Measurements from ENCODE around the gene COX6A2.
"Not testable (repeated sequence)": the region's sequence is repeated elsewhere in the genome, so short reads cannot be mapped to it uniquely, and the experiment has no call there.

Gene COX6A2

GRCh38 chr16:31453255-31454204, 25.4 kb upstream of the COX6A2 start:
- Histone ChIP-seq H3K36me3 (ENCODE audit: insufficient read depth, low read length) (no peaks in the 10 kb centered on the region), H3K4me1 (ENCODE audit: control insufficient read depth, insufficient read depth, low read length, unreplicated experiment) (peaks cover 58% of the 10 kb centered on the region), H2AFZ (ENCODE audit: low read length, unreplicated experiment) (no peak overlapping the region), H3K27ac (ENCODE audit: low read depth, low read length) (peak overlapping the region; percentile 98), H3K79me2 (ENCODE audit: control insufficient read depth, insufficient read depth, low read length, unreplicated experiment) (peaks cover 36% of the 10 kb centered on the region), H3K4me3 (ENCODE audit: low read depth, low read length) (peak overlapping the region; percentile 66), H3K27me3 (ENCODE audit: insufficient read depth, low read length) (no peaks in the 10 kb centered on the region)

DNA sequence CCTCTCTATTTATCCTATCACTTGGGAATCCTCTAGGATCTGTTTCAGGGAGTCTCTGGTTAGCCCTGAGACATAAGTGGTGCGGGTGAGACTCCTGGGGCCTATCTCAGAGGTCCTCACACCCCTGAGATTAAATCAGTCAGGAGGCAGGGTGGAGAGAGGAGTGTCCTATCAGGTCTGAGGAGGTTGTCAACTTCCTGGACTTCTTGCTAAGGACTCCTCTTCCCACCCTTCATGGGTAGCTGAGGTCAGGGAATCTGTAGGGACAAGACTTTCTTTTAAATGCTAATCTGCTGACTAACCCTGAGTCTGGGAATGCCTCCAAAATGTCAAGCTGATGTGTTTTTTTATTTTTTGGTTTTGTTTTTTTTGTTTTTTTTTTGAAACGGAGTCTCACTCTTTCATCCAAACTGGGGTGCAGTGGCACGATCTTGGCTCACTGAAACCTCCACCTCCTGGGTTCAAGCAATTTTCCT, 24.5 kb upstream of the COX6A2 start:
- Histone ChIP-seq H2AFZ (ENCODE audit: low read length, unreplicated experiment) (peak overlapping the region; percentile 29), H3K27ac (ENCODE audit: low read depth, low read length) (peak overlapping the region; percentile 98), H3K79me2 (ENCODE audit: control insufficient read depth, insufficient read depth, low read length, unreplicated experiment) (peaks cover 28% of the 10 kb centered on the region), H3K4me3 (ENCODE audit: low read depth, low read length) (peak overlapping the region; percentile 66; the same call in 1 of the 2 replicates), H3K36me3 (ENCODE audit: insufficient read depth, low read length) (no peaks in the 10 kb centered on the region), H3K4me1 (ENCODE audit: control insufficient read depth, insufficient read depth, low read length, unreplicated experiment) (peaks cover 56% of the 10 kb centered on the region), H3K27me3 (ENCODE audit: insufficient read depth, low read length) (no peaks in the 10 kb centered on the region)

- Histone ChIP-seq H3K79me2 (ENCODE audit: control insufficient read depth, insufficient read depth, low read length, unreplicated experiment) (peaks cover 19% of the 10 kb centered on the region), H2AFZ (ENCODE audit: low read length, unreplicated experiment) (no peak overlapping the region), H3K36me3 (ENCODE audit: insufficient read depth, low read length) (no peaks in the 10 kb centered on the region), H3K27ac (ENCODE audit: low read depth, low read length) (peak overlapping the region; percentile 98), H3K4me3 (ENCODE audit: low read depth, low read length) (no peak overlapping the region), H3K4me1 (ENCODE audit: control insufficient read depth, insufficient read depth, low read length, unreplicated experiment) (peaks cover 47% of the 10 kb centered on the region), H3K27me3 (ENCODE audit: insufficient read depth, low read length) (no peaks in the 10 kb centered on the region)
Observed at GRCh38 chr16:31451681-31452351, 23.7 kb upstream of the COX6A2 start.

DNA sequence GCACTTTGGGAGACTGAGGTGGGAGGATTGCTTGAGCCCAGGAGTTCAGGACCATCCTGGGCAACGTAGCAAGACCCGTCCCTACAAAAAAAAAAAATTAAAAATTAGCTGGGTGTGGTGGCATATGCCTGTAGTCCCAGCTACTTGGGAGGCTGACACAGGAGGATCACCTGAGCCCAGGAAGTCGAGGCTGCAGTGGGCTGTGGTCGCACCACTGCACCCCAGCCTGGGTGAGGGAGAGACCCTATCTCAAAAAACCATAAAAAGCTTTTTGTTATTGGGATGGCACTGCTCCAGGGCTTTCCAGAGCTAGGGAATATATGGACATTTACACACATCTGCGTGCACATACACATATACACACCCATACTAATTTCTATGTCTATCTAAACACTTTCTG, 23.0 kb upstream of the COX6A2 start:
- Histone ChIP-seq H3K27me3 (ENCODE audit: insufficient read depth, low read length) (no peaks in the 10 kb centered on the region), H3K79me2 (ENCODE audit: control insufficient read depth, insufficient read depth, low read length, unreplicated experiment) (peaks cover 14% of the 10 kb centered on the region), H2AFZ (ENCODE audit: low read length, unreplicated experiment) (no peak overlapping the region), H3K36me3 (ENCODE audit: insufficient read depth, low read length) (no peaks in the 10 kb centered on the region), H3K4me1 (ENCODE audit: control insufficient read depth, insufficient read depth, low read length, unreplicated experiment) (peaks cover 42% of the 10 kb centered on the region), H3K27ac (ENCODE audit: low read depth, low read length) (0 out of 2 replicates have a peak overlapping the region, but pooled peaks have one; percentile 98), H3K4me3 (ENCODE audit: low read depth, low read length) (no peak overlapping the region)

GRCh38 chr16:31445931-31446330, 17.8 kb upstream of the COX6A2 start:
- H3K79me2 ChIP-seq (ENCODE audit: control insufficient read depth, insufficient read depth, low read length, unreplicated experiment); H3K4me3 ChIP-seq (ENCODE audit: low read depth, low read length); H2AFZ ChIP-seq (ENCODE audit: low read length, unreplicated experiment); H3K27me3 ChIP-seq (ENCODE audit: insufficient read depth, low read length); H3K27ac ChIP-seq (ENCODE audit: low read depth, low read length); H3K4me1 ChIP-seq (ENCODE audit: control insufficient read depth, insufficient read depth, low read length, unreplicated experiment); H3K36me3 ChIP-seq (ENCODE audit: insufficient read depth, low read length): not testable (repeated sequence)

- H2AFZ ChIP-seq (ENCODE audit: low read length, unreplicated experiment), result no peak overlapping the region
- peaks cover 2% of the 10 kb centered on the region for H3K79me2 ChIP-seq (ENCODE audit: control insufficient read depth, insufficient read depth, low read length, unreplicated experiment)
- peak overlapping the region; percentile 86 for H3K4me3 ChIP-seq (ENCODE audit: low read depth, low read length)
- H3K27ac ChIP-seq (ENCODE audit: low read depth, low read length), result no peak overlapping the region
- H3K27me3 ChIP-seq (ENCODE audit: insufficient read depth, low read length), result no peaks in the 10 kb centered on the region
- no peaks in the 10 kb centered on the region for H3K4me1 ChIP-seq (ENCODE audit: control insufficient read depth, insufficient read depth, low read length, unreplicated experiment)
- no peaks in the 10 kb centered on the region for H3K36me3 ChIP-seq (ENCODE audit: insufficient read depth, low read length)
Observed at GRCh38 chr16:31441956-31442355, 13.8 kb upstream of the COX6A2 start.

DNA sequence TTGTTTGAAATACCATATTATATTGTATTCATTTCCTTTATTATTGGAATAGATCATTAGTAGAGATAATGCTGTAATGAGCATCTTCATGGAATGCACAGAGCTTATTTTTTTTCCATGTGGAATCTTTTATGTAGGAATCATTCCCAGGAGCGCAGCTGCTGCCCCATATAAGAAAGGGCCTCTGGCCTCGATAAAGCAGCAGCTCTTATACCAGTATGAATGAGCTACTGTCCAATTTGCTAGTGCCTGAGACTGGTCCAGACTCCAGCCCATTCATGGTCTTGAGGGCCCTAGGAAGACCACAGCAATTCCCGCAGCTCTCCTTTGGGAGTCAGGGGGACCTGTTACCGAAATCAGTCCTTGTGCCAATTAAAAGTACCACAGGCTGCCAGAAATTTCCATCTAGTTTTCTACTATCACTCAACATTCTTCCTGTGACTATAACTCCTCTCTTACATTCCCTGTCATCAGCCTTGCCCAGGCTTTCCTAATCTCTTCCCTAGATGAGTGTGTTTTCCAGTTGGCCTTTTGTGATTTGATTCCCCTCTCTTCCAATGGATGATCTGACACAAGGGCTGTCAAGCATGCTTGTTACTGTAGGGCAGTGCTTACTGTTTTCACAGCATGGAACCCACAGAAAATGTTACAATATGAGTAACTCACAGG, 12.5 kb upstream of the COX6A2 start:
- no peak overlapping the region for H3K4me3 ChIP-seq (ENCODE audit: low read depth, low read length)
- no peaks in the 10 kb centered on the region for H3K4me1 ChIP-seq (ENCODE audit: control insufficient read depth, insufficient read depth, low read length, unreplicated experiment)
- H2AFZ ChIP-seq (ENCODE audit: low read length, unreplicated experiment), result no peak overlapping the region
- H3K79me2 ChIP-seq (ENCODE audit: control insufficient read depth, insufficient read depth, low read length, unreplicated experiment), result peaks cover 2% of the 10 kb centered on the region
- no peak overlapping the region for H3K27ac ChIP-seq (ENCODE audit: low read depth, low read length)
- no peaks in the 10 kb centered on the region for H3K36me3 ChIP-seq (ENCODE audit: insufficient read depth, low read length)
- H3K27me3 ChIP-seq (ENCODE audit: insufficient read depth, low read length), result no peaks in the 10 kb centered on the region

GRCh38 chr16:31439519-31439918, 11.4 kb upstream of the COX6A2 start:
- no peaks in the 10 kb centered on the region for H3K27me3 ChIP-seq (ENCODE audit: insufficient read depth, low read length)
- peaks cover 2% of the 10 kb centered on the region for H3K79me2 ChIP-seq (ENCODE audit: control insufficient read depth, insufficient read depth, low read length, unreplicated experiment)
- no peak overlapping the region for H2AFZ ChIP-seq (ENCODE audit: low read length, unreplicated experiment)
- H3K27ac ChIP-seq (ENCODE audit: low read depth, low read length), result no peak overlapping the region
- no peak overlapping the region for H3K4me3 ChIP-seq (ENCODE audit: low read depth, low read length)
- no peaks in the 10 kb centered on the region for H3K4me1 ChIP-seq (ENCODE audit: control insufficient read depth, insufficient read depth, low read length, unreplicated experiment)
- H3K36me3 ChIP-seq (ENCODE audit: insufficient read depth, low read length), result no peaks in the 10 kb centered on the region

- not testable (repeated sequence) for H3K27me3 ChIP-seq (ENCODE audit: insufficient read depth, low read length); H3K4me3 ChIP-seq (ENCODE audit: low read depth, low read length); H3K27ac ChIP-seq (ENCODE audit: low read depth, low read length); H2AFZ ChIP-seq (ENCODE audit: low read length, unreplicated experiment); H3K79me2 ChIP-seq (ENCODE audit: control insufficient read depth, insufficient read depth, low read length, unreplicated experiment); H3K36me3 ChIP-seq (ENCODE audit: insufficient read depth, low read length); H3K4me1 ChIP-seq (ENCODE audit: control insufficient read depth, insufficient read depth, low read length, unreplicated experiment)
Observed at GRCh38 chr16:31439023-31439422, 10.9 kb upstream of the COX6A2 start.

DNA sequence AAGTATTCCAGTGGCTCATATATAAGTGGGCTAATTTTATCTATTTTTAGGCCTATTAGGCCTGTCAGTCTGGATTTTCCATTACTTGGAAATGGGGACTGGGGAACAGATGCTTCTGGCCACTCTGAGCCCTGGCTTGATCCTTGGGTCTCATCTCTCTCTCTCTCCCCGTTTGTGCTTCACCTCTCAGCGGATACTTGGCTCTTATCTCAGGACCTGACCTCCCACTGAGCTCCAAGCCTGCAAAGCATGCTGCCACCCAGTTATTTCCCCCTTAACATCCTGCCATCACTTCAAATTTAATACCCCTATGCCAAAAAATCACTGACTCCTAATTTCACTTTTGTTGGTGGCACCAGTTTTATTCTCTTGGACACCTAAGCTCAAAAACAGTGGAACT, 10.3 kb upstream of the COX6A2 start:
- Histone ChIP-seq H3K79me2 (ENCODE audit: control insufficient read depth, insufficient read depth, low read length, unreplicated experiment) (peaks cover 2% of the 10 kb centered on the region), H3K36me3 (ENCODE audit: insufficient read depth, low read length) (no peaks in the 10 kb centered on the region), H3K4me3 (ENCODE audit: low read depth, low read length) (no peak overlapping the region), H3K27me3 (ENCODE audit: insufficient read depth, low read length) (no peaks in the 10 kb centered on the region), H3K27ac (ENCODE audit: low read depth, low read length) (no peak overlapping the region), H2AFZ (ENCODE audit: low read length, unreplicated experiment) (no peak overlapping the region), H3K4me1 (ENCODE audit: control insufficient read depth, insufficient read depth, low read length, unreplicated experiment) (no peaks in the 10 kb centered on the region)
